ENCODE results near the gene C6orf62.
A peak's percentile ranks its signal among the peaks of the same experiment; 100 is the strongest.
"Not testable (repeated sequence)": the region's sequence is repeated elsewhere in the genome, so short reads cannot be mapped to it uniquely, and the experiment has no call there.

The C6orf62 gene

DNA sequence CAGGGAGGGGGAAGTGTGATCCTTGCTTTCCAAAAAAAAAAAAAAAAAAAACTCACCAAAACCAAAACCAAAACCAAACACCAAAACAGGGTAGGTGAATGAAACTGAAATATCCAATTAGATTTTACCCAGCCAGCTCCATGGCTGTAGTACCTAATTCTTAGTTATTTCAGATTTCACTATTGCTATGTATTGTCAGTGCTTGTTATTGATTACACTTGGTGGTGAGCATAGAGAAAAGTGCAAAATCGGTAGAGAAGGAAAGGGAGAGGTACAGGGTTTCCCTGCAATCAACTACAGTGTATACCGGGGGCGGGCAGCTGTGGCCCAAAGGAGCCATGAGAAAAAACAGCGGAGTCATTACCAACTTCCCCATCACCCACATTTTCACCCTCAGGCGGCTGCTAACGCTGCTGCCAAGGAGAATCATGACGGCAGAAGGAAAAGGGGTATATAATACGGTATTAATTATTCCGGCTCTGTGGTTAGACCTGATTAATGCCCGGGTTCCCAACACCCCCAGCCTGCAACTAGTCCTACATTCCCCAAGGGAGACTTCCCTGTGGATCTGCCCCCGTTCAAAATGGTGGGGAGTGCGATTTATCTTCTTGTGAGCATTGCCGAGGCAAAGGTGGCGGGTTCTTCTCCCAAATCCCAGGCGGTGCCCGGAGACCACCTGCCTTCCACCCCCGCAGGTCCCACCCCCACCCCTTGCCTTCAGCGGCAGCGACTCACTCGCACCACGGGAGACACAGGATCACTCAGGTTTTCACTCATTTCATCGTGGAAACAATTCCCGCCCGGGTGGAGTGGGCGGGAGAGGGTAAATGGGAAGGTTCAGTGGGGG, at the start of gene C6orf62:
Gene C6orf62 (minus strand): TSS at position 30 of the 847 bp plus-strand sequence. CDS start 486 bp downstream, outside the sequence.
- DNase-seq (ENCODE audit: low spot score) (no peak), FAIRE-seq (no peak)

DNA sequence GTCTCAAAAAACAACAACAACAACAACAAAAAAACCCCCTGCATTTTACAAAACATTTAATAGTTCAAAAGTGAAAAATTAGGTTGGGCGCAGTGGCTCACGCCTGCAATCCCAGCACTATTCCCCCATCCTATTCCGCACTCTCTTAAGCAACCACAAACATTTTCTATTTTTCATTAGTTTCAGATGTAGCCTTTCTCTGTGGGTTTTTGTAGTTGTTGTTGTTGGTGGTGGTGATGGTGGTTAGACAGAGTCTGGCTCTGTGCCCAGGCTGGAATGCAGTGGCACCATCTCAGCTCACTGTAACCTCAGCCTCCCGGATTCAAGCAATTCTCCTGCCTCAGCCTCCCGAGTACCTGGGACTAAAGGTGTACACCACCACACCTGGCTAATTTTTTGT, 49.4 kb upstream of the C6orf62 start:
- FAIRE-seq (no peak), DNase-seq (ENCODE audit: low spot score) (no peak)

DNA sequence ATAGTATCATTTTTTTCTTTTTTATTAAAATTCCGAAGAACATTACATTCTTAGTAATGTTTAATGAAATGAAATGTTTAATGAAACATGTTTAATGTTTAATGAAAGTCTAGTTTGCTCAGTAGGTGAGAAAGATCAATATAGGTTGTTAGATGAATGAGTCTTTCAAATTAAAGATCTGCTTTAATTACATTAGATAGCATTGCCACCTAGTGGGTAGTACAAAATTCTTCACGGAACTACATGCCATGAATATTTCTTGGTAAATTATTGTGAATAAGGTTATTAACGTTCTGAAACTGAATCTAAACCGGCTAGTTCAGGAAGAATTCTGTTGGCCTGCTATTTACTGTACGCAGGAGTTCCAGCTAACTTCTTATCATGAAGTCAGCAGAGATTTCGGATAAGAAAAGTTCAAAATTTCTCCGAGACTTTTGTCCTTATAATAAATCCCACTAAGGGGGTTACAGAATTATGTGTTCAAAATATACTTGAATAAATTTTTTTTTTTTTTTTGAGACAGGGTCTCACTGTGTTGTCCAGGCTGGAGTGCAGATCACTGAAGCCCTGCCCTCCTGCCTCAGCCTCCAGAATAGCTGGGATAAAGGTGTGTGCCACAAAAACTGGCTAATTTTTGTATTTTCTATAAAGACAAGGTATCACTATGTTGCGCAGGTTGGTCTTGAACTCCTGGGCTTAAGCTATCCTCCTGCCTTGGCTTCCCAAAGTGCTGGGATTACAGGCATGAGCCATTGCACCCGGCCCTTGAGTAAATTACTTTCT, 47.9 kb upstream of the C6orf62 start:
- DNase-seq (ENCODE audit: low spot score) = peak; percentile 49
- peak; percentile 69 for FAIRE-seq

DNA sequence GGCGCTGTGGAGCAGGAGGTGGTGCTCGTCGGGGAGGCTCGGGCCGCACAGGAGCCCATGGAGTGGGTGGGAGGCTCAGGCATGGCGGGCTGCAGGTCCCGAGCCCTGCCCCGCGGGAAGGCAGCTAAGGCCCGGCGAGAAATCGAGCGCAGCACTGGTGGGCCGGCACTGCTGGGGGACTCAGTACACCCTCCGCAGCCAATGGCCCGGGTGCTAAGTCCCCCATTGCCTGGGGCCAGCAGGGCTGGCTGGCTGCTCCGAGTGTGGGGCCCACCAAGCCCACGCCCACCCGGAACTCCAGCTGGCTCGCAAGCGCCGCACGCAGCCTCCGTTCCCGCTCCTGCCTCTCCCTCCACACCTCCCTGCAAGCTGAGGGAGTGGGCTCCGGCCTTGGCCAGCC, 47.0 kb upstream of the C6orf62 start:
- not testable (repeated sequence) for DNase-seq (ENCODE audit: low spot score); FAIRE-seq

DNA sequence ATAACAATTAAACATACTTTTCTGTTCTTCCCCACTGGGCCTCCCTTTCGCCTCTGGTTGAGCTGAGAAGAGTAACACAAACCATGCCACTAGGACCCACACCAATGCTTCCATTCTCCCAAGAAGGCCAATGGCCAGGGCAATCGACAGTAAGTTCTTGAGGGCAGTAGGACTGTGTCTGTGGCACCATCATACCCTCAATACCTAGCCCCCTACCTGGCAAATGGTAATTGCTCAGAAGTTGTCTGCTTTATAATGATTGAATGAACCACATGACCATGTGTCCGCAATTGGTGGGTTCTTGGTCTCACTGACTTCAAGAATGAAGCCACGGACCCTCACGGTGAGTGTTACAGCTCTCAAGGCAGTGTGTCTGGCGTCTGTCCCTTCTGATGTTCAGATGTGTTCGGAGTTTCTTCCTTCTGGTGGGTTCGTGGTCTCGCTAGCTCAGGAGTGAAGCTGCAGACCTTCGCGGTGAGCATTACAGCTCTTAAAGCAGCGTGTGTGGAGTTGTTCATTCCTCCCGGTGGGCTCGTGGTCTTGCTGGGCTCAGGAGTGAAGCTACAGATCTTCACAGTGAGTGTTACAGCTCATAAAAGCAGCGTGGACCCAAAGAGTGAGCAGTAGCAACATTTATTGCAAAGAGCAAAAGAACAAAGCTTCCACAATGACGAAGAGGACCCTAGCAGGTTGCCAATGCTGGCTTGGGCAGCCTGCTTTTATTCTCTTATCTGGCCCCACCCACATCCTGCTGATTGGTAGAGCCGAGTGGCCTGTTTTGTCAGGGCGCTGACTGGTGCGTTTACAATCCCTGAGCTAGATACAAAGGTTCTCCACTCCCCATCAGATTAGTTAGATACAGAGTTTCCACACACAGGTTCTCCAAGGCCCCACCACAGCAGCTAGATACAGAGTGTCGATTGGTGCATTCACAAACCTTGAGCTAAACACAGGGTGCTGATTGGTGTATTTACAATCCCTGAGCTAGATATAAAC, 46.2 kb upstream of the C6orf62 start:
- not testable (repeated sequence) for DNase-seq (ENCODE audit: low spot score); FAIRE-seq

DNA sequence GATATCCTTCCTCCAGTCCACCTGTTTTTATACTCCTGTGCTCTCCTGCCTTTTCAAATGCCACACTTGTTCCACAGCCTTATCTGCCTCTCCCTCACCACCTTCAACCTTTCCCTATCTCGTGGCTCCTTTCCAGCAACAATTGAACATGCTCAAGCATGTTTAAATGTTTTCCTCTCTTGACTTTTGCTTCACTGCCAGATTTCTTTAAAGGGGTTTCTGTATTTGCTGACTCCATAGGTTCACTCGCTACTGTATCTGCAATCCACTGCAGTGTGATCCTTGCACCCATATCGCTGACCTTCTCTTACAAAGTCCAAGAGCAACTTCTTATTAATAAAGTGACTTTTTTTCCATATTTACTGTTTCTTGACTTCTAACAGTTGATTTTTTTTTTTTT, 44.6 kb upstream of the C6orf62 start:
- DNase-seq (ENCODE audit: low spot score) (no peak), FAIRE-seq (no peak)

DNA sequence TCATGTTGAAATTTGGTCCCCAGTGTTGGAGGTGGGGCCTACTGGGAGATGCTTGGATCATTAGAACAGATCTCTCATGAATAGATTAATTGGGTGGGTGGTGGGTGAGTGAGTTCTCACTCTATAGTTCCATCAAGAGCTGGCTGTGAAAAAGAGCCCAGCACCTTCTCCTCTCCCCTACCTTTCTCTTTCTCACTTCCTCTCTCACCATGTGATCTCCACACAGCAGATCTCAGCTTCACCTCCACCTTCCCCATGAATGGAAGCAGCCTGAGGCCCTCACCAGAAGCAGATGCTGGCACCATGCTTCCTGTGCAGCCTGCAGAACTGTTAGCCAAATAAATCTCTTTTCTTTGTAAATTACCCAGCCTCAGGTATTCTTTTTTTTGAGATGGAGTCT, 42.9 kb upstream of the C6orf62 start:
- FAIRE-seq = no peak
- DNase-seq (ENCODE audit: low spot score) = no peak

DNA sequence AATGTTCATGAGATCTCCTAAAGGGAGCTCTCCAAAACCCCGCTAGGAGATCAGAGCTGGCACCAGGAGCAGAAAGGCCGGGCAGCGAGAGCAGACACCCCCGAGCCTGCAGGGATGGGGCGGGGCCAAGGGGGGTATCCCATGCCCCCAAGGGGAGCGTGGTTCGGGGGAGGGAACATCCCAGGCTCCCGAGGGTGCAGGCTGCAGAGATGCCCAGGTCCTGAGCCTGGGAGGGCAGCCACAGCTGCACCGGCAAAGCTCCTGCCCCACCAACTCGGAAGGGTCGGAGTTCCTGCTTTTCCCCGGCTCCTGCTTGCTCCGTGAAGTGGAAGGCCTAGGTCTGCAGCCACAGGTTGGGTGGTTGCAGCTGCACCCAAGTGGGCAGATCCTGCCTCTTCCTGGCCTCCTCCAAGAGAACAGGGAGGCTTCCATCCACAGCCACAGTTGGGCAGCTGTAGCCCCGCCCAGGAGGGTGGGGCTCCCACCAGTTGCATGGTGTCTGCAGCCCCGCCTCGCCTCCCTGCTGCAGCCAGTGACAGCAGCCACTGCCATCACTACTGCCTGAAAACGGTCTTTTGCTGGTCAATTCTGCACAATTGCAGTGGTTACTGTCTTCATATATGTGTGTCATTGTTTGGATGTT, 42.4 kb upstream of the C6orf62 start:
- no peak for DNase-seq (ENCODE audit: low spot score)
- no peak for FAIRE-seq

DNA sequence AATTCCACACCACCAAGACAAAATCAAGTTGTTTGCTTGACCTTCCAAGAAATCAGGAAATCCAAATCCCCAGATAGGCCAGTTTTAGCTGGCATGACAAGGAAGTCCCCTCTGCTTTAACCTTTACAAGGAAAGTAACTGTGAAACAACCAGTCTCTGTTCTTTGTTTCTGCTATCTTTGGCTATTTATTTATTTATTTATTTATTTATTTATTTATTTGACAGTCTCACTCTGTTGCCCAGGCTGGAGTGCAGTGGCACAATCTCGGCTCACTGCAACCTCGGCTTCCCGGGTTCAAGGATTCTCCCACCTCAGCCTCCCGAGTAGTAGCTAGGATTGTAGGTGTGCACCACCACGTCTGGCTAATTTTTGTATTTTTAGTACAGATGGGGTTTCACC, 41.3 kb upstream of the C6orf62 start:
- DNase-seq (ENCODE audit: low spot score) = no peak
- FAIRE-seq = no peak

DNA sequence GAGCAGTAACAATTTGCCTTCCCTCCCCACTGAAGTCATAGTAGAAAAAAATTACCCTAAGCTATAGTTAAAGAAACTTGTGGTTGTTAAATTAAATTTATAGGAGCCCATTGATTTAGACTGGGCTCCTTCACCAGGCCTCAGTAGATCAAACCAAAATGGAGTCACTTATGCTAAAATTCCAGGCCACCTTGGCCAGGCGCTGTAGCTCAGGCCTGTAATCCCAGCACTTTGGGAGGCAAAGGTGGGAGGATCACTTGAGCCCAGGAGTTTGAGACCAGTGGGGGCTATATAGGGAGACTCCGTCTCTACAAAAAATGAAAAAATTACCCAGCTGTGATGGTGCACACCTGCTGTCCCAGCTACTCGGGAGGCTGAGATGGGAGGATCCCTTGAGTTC, 40.8 kb upstream of the C6orf62 start:
- no peak for DNase-seq (ENCODE audit: low spot score)
- FAIRE-seq = no peak

DNA sequence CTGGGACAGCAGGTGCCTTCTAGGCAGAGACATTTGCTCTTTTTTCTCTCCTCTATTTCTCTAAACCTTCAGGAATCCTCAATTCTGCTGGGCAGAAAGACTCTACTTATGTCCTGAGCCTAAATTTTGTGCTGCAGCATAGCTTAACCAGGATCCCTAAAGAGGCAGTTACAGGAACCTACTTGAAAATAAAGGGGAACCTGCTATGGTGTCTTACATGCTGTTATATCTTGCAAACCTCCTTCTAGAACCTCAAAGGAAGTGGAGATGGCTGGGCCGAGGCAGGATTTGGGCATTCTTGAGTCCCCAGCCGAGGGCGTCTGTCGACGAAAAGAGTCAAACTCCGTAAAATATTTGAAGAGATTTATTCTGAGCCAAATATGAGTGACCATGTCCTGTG, 38.7 kb upstream of the C6orf62 start:
- FAIRE-seq (no peak), DNase-seq (ENCODE audit: low spot score) (no peak)

DNA sequence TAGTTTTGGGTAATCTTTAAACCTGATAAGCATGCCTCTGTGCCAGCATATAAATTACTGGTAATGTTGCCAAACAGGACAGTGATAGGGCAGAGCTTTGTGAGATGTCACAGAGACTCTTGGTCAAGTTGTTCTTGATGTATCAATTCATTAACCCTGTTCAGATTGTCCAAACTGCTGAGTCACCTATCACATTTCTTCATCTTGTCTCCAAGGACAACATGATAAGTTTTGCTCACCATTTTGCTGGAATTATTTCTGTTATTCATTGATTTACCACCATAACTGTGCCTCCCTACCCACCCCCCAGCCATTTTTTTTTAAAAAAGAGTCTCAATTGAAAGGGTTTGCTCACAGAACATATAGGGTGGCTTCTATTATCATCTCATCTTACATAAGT, 36.3 kb upstream of the C6orf62 start:
- FAIRE-seq = no peak
- no peak for DNase-seq (ENCODE audit: low spot score)

DNA sequence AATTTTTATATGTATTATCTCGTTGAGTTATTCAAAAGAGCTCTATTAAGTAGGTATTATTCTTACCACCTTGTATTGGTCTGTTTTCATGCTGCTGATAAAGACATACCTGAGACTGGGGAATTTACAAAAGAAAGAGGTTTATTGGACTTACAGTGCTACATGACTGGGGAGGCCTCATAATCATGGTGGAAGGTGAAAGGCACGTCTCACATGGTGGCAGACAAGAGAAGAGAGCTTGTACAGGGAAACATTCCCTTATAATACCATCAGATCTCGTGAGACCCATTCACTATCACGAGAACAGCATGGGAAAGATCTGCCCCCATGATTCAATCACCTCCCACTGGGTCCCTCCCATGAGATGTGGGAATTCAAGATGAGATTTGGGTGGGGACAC, 35.4 kb upstream of the C6orf62 start:
- not testable (repeated sequence) for FAIRE-seq; DNase-seq (ENCODE audit: low spot score)

DNA sequence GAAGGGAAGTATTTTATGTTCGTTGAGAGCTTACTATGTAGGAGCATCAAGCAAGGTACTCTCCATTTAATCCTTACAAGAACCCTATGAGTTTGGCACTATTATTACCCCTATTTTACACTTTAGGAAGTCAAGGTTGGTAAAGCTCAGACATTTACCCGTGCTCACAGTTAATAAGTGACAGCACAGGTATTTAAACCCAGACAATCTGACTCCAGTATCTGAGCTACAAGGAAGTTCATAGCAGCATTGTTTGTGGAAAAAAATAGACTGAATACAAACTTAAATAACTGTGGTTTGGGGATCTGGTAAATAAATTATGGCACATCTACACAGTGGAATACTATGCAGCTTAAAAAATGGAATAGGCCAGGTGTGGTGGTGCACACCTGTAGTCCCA, 34.6 kb upstream of the C6orf62 start:
- FAIRE-seq = no peak
- DNase-seq (ENCODE audit: low spot score) = no peak

DNA sequence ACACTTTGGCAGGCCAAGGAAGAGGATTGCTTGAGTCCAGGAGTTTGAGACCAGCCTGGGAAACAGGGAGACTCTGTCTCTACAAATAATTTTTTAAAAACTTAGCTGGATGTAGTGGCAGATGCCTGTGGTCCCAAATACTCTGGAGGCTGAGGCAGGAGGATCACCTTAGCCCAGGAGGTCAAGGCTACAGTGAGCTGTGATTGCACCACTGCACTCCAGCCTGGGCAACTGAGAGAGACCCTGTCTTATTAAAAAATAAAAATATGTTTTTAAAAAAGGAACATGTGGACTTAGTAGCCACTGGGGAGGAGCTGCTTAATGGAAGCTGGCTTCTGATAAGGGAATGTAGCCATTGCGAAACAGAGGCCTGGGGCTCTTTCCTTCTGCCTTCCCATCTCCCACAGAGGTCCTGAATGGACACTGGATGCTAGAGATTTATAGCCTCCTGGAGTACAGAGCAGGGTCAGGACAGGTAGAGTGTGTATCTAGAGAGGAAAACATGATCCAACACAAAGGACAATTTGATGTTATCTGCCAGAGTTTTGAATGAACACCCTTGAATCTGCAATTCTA, 34.1 kb upstream of the C6orf62 start:
- no peak for FAIRE-seq
- no peak for DNase-seq (ENCODE audit: low spot score)

DNA sequence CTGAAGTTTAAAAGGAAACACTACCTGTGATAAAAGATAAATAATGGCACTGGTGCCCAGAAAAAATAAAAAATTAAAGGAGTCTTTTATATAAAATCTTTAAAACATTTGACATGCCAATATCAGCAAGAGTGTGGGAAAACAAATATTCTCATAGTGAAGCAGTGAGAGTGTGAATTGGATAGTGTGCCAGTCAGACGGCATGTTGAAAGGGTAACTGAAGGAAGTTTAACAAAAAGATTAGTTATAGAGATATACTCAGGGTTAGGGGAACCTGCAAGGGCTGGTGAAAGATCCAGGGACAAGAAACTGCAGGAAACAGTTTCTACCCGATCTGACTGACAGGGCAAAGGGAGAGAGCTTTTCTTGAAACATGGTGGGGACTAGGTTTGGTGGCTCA, 33.5 kb upstream of the C6orf62 start:
- DNase-seq (ENCODE audit: low spot score) (no peak), FAIRE-seq (no peak)

DNA sequence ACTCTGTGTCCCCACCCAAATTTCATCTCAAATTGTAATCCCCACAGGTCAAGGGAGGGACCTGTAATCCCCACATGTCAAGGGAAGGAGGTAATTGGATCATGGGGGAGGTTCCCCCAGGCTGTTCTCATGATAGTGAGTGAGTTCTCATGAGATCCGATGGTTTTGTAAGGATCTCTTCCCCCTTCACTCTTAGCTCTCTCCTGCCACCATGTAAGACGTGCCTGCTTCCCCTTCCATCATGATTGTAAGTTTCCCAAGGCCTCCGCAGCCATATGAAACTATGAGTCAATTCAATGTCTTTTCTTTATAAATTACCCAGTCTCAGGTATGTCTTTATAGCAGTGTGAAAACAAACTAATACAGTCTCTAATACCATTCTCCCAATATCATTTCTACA, 31.9 kb upstream of the C6orf62 start:
- FAIRE-seq; DNase-seq (ENCODE audit: low spot score): not testable (repeated sequence)

DNA sequence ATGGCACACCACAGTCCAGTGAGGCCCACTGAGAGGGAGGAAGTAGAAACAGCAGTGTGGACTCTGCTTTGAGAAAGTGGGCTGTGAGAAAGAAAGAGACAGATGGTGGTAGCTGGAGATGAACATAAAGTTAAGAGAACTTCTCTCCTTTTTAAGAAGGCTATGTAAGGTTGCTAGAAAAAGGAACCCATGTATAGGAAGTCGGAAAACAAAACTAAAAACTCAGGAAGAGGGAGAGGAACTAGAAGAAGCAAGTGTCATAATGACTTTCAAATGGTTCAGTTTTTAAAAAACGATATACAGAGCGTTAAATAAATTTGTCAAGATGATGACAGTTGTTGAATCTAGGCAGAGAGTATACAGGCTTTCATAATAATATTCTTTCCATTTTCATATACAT, 30.3 kb upstream of the C6orf62 start:
- FAIRE-seq (no peak), DNase-seq (ENCODE audit: low spot score) (no peak)

DNA sequence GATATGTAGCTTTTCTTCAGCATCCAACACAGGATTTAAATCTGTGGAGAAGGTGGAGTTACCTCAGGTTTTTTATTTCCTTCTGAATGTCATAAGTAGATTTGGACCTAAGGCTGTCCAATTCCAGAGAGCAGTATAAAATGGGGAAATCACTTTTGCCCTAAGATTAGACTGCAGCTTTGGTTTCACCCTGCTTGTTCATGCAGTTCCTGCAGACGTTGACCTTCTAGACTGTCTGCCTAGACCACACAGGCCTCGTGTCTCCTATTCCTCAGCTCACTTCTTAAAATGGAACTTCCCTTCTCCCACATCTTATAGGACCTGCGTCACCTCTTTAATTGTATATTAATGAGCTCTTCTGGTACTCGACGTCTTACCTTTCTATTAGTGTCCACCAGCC, 26.0 kb upstream of the C6orf62 start:
- DNase-seq (ENCODE audit: low spot score) (no peak), FAIRE-seq (no peak)

DNA sequence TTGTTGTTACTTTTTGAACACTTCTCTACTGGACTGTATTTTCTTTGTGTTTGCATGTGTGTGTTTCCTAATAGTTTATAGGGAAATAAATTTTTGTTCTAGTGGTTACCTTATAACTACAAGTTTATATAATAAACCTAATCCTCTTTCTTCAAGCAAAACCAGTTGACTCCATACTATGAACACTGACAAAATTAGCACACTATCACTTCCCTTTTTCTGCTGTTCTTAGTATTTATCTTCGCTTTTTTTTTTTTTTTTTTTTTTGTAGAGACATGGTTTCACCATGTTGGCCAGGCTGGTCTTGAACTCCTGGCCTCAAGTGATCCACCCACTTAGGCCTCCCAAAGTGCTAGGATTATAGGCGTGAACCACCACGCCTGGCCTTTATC, 25.0 kb upstream of the C6orf62 start:
- DNase-seq (ENCODE audit: low spot score) (no peak), FAIRE-seq (no peak)

All from RCC 7860 (cell line).